Frontal cortex (tissue), 4 donors: ENCODE data around the gene ZNF148. TPM values are rescaled to one million over a fixed set of nuclear protein-coding genes. Genes with fewer than 3 reads are reported as not detected.

Source experiments
- DNase-seq, 2 donors: peaks; one replicate each; pipeline ENCODE4 v3.0.0; 2012; ENCODE audit warnings: low spot score in 2 of 2
- FAIRE-seq: peaks from 2 replicates; lab custom pipeline; 2012; peaks lifted over from hg19 to GRCh38; lab: Jason Lieb, UNC
- total RNA-seq: library from RNA; depleted of rRNA; stranded (reverse); fragments of >200 nt; gene quantifications from one replicate; pipeline ENCODE4 v1.2.3, GENCODE V29; 2014
- donor health status: control.
- donor health status: control.
- donor health status: control.

Gene ZNF148
- total RNA-seq, 1 donor from 2014 or later = 106 TPM

DNA sequence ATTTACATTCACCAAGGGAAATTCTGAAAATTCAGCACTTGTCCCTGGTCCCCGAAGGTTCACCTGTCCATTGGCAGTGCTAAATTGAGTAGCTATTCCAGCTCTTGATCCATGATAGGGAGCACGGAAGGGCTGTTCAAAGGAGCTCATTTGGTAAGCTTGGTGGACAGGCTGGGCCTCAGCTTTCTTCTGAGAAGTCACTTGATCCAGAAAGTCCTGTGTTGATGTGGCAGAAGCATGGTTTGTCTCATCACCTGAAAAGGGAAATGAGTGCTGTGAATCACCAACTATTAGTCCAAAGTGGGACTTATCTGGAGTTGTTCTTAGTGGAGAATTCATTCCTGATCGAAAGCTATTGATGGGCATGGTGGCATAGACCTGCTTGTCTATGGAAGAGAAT is 142.7 kb downstream of the ZNF148 start:
- FAIRE-seq (no peak), DNase-seq (no peak)

DNA sequence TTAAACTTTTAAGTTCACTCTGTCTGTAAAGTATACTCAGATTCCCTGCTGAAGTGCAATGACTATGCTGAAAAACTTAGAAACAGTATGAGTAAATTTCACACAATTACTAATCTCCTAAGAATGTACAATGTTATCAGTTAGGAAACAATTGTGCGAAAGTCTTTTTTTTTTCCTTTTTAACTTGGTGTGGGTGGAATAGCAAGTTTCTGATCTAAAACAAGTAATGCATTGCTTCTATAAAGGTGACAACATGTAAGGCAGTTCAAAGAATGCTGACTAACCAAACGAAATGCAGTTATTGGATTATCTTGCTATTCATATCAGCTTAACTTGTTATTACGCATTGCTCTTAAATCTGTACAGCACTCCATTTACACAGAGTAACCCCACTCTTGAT is 143.2 kb downstream of the ZNF148 start:
- FAIRE-seq = no peak
- no peak for DNase-seq

DNA sequence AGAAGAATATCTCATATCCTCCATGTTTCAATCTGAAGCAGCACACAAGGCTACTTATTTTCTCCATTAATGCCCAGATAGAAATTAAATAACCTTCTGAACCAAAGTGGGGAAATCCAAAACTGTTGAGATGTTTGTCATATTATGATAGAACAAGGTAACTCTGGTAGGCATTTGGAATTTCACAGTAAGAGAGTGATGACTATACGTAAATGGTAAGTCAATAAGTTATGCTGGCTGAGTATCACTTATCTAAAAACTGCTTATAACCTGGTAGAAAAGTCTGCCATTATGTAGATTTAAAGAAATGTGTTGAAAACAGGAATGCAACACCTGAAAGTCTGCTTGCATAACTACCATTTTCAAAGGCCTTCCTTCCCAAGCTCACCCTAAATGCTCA is 145.4 kb downstream of the ZNF148 start:
- FAIRE-seq (no peak), DNase-seq (no peak)

DNA sequence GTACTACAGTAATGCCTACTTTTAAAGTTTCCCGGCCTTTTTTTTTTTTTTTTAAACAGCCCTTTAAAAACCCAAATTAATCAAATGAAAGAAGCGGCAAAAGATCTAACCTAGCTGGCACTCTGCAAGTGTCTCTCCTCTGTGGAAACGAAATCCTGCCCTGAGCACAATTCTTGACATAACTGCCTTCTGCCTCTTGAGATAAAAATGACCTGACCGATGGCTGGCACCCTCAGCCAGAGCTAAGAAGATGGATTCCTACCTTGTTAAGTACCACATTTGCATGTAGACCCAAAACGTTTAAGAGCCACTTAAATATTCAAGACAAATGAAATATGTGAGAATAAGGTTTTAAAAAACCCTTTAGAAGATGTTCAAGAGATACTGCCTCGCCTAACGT is 146.0 kb downstream of the ZNF148 start:
- DNase-seq = no peak
- FAIRE-seq = no peak

DNA sequence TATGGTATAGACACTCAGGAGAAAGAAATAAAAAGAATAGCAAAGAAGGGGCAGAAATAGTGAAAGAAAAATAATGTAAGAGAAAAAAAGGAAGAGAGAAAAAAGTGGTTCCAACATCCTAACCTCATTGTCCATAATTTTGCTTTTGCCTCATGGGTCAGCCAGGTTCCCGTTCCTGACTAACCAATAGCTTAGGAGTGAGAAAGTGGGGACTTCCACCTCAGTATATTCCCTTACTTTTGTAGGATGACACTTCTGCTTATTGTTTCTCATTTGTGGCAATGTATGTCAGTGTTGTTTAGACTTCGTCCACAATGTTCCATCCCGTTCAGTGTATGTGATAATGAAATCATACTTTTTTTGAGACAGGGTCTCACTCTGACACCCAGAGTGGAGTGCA is 153.3 kb downstream of the ZNF148 start:
- FAIRE-seq = no peak
- DNase-seq = no peak

DNA sequence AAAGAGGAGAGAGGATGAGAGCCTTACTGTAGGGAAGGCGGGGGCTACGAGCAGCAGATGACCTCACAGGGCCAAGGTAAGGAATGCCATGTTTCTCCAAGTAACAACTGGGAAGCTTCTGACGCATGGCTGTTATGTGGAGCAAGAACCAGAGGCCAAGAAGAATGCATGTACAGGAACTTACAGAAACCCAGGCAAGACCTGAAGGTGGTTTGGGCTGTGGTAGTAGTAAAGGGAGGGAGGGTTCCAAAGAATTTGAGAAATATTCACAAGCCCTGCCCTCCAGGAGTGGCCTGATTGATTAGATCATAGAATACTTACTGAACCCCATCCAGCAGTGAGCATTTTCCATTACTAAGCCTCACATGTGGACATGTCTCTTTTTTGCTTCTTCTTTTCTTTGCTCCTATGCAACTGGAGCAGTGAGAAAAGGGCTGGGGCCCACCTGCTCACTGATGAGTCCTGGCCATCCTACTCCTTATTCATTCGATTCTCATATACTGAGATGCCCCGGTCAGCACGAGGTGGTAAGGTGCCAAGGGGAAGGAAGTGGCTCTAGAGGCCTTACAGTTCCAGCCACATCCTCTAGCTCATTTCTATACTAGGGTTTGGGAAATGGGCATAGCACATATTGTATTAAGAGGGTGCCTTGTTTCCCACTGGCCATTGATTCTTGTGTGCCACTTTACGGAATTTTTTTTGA is 154.2 kb downstream of the ZNF148 start:
- no peak for FAIRE-seq
- no peak for DNase-seq

DNA sequence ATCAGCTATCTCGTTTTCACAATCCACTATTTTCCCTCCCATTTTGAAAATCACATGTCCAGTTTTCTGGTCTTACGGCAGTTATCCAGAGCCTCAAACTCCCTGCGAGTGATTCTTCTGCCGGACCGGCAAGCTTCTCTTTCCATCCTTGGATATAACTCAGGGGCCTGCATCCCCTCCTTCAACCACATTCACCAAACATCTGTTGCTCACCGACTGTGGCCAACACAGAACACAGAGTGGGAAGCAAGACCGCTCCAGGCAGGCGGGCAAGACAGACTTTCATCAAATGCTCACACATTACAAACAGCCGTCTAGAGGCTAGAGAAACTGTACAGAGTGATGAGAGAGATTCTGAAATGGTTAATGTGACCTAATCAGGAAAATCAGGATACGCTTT is 154.9 kb downstream of the ZNF148 start:
- no peak for DNase-seq
- no peak for FAIRE-seq

DNA sequence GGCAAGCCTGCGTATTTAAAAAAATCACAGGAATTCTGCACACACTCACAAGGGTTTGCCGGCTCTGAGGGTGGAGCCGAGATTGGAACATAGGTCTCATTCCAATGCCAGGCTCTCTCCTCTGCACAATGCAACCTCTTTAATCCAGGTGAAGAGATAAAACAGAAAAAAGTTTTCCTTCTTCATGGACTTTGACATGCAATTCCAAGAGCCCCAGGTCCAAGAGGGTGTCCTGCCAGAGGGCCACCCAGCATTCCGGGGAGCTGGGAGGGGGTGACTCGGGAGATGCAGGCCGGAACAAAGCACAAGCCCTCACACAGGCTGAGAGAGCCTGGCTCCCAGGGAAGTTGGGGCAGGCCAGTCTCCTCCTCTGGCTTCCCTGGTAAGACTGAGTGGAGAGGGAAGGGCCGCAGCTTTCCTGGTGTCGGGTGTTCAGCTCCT is 155.8 kb downstream of the ZNF148 start:
- no peak for DNase-seq
- no peak for FAIRE-seq

DNA sequence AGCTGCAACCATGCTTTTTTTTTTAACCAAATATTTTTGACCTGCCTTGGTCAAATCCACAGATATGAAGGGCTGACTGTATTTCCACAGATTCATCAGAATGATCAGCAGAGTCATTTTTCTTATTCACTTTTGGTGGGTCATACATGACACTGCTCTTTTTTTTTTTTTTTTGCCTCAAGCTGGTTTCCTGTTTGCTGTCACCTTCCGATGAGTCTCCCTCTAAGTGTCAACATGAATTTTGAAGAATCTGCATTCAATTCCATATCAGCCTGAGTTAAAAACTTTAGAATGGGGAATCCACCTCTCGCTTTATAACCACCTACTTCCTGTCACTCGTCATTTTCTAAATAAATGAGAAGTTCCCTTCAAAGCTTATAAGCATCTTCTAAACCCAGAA is 160.4 kb downstream of the ZNF148 start:
- FAIRE-seq (no peak), DNase-seq (no peak)

DNA sequence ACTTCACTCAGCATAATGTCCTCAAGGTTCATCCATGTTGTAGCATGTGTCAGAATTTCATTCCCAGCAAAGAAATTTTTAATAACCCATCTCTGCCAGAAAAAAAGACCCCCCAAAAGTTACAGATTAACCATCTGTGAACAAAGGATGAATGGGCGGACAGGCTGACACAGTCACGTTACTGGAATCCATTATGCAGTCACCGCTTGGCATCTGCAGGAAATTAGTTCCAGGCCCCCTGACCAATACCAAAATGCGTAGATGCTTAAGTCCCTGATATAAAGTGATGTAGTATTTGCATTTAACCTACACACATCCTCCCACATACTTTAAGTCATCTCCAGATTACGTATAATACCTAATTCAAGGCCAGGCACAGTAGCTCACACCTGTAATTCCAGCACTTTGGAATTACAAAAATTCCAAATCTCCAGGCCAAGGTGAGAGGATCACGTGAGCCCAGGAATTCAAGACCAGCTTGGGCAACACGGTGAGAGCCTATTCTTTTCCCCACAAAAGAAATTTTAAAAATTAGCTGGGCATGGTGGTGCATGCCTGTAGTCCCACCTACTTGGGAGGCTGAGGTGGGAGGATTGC is 161.1 kb downstream of the ZNF148 start:
- DNase-seq (no peak), FAIRE-seq (no peak)

DNA sequence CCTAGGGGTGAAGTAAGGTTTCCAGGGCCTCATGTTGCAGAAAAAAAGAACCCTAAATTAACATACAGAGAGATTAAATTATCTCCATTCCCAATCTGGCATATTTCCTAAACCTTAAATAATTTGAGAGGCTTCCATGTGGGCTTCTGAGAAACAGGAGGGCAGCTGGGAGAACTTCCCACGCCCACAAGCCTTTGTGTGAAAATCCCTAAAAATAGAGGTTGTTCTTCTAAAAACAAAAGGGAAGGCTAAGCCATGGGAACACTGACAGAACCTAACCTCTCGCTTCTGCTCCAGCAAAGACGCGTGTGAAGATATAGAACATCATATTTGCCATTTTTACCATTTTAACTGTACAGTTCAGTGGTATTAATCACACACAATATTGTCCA is 161.8 kb downstream of the ZNF148 start:
- FAIRE-seq (no peak), DNase-seq (no peak)

DNA sequence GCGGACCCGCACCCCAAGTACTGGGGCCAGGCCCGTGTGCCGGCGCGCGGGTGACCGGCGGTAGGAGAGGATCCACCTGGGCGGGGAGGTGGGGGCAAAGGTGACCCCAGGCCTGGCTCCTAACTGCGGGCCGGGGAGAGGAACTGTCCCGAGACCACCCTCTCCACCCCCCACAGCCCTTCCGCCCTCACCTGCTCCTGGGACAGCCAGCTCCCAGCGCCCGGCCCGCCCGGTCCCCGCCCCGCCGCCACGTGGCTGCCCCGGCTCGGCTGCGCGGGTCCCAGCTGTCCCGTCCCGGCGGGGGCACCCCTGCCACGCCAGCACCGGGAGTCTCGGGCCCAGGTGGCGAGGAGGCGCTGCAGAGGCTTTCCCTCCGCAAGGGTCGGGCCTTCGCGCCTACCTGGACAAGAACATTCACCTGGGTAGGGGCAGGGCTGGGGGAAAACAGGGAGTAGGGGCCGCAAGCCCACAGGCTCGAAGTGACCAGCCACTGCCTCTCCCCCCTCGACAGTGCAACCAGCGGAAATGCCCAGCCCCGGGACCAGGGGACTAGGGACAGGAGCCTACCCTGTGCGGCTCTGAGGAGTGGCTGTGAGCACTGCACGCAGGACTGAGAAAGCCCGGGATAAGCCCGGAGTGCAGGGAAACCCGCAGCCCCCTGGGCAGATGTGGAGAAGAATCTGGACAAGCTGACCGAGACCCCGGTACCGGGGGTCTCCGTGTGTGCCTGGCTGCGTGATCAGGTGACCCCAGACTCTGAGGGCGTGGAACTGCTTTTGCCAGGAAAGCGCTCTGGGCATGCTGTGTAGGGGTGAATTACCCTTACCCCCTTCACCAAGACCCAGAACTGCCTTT is 162.4 kb downstream of the ZNF148 start, which contains the start of gene SLC12A8:
Gene SLC12A8, minus strand, starts transcription at position 240 of the 855 bp plus-strand sequence. CDS start 1,399 bp downstream, outside the sequence.
- no peak for DNase-seq

DNA sequence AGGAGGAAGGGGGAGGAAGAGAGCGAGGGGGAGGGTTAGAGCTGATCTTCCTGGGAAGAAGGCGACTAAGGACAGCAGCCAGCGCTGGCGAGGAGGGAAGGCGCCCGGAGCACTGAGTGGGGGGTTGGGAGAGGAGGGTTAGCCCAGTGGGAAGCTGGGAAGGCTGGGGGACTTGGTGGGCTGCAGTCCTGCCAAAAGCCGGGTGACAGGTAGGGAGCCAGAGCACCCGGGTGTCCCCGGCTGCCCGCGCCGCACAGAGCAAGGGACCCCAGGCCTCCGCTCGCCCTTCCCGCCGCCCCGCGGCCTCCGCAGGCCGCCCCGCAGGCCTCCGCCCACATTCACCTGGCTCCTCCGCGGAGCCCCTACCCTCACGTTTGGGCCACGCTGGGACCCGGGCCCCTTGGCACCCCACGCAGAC is 163.0 kb downstream of the ZNF148 start:
- no peak for DNase-seq
- FAIRE-seq = no peak

More for the DNA sequence above, 162.4 kb downstream of the ZNF148 start, which contains the start of gene SLC12A8:
- no peak for FAIRE-seq

DNA sequence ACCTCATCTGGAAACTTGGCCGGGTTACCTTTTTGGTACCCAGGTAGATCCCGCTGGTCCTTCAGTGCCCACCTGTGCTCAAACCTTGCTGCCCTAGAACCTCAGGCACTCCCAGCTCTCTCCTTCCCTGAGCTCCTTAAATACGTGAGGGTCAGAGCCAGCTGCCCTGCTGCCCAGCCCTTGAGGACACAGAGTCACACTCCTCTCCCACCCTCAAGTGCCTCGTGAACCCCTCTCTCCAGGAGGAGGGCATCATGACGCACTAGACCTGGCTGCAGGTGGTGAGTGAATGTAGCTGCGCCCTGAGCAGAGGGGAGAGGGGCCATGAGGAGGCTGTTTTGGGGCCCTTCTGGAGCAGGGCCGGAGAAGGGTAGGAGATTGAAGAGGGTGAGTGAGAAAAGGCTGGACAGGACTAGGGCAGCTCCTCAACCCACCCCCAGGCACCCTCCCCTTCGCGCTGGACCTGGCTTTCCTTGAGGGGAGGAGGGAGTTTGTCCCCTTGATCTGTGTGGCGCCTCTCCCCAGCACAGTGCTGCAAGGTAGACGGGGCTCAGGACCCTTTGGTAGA is 163.5 kb downstream of the ZNF148 start:
- no peak for DNase-seq
- no peak for FAIRE-seq

DNA sequence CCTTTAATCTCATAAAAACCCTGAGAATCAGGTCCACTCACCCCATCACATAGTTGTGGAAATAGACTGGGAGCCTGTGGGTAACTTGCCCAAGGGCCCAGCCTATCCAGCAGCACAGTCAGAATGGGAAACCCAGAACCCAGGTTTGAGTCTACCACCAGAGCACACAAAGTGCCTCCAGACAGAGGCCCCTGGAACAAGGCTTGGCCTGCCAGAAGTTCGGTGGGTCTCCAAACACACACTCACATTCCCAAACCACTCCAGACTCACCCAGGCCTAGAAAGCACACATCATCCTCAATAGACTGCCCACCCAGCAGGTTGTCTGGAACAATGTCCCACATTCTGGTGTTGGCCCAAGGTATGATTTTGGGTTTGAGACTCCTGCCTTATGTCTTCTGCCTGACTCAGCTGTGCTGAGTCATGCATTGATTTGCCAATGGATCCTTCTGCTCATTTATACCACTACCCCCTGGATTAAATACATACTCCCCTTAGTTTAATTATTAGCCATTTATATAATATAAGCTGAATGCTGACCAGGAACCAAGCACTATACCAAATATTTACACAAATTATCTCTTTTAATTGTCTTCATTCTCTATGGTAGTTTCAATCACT is 167.1 kb downstream of the ZNF148 start:
- DNase-seq = no peak
- no peak for FAIRE-seq

DNA sequence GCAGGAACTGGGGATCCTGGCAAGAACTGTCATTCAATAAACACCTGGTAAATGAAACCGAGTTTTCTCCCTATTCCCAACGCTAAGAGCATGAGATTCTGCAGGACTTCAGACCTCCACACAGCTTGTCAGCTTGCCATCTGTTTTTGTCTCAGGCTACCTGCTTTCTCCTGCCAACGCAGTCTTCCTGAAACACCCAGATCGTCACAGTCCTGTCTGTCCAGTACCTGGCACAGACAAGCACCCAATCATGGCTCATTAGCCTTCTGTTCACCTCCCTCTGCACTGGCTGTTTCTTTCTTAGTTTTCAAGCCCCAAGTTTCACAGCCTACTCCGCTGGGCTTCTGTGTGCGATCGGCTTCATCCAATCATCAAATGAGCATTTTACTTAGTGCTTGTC is 167.6 kb downstream of the ZNF148 start:
- no peak for DNase-seq
- no peak for FAIRE-seq

DNA sequence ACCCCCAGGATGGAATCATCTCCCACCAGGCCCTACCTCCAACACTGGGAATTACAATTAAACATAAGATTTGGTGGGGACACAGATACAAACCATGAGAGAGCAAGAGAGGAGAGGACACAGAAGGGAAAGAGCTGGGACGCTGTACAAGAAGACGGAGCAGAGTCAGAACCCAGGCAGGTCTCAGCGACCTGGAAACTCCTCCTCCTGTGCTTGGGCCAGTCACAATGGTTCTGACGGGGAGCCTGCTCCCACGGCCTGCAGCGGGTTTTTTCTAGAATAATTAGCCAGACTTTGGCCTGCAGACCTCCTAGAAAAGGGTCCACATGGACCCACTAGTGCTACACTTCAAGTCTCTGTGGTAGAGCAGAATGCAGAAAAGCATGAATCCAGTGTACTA is 168.2 kb downstream of the ZNF148 start:
- DNase-seq (no peak), FAIRE-seq (no peak)

DNA sequence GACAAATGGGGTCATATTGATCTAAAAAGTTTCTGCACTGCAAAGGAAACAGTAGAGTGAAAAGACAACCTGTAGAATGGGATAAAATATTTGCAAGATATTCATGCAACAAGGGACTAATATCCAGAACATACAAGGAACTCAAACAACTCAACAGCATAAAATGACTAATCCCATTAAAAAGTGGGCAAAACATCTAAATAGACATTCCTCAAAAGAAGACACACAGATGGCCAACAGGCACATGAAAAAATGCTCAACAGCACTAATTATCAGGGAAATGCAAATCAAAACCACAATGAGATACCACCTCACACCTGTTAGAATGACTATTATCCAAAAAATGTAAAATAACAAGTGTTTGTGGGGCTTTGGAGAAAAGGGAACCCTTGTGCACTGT is 171.4 kb downstream of the ZNF148 start:
- FAIRE-seq (no peak), DNase-seq (no peak)

DNA sequence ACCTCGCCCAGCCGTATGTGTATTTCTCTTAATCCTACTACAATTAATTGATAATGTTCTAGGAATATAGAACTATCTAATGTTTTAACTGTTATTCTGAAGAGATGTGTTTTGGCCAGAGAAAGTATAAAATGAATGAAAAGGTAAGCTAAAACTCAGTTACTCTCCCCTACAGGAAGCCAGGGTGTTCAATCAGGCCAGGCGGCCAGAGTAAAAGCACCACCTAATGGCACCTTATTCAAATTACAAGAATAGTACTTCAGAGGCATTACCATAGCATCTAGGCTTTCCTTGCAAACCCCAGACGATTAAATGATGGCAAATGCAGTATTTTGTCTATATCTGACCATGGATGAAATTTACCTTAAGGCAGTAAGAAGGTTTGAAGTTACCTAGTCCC is 172.9 kb downstream of the ZNF148 start:
- FAIRE-seq = no peak
- no peak for DNase-seq

DNA sequence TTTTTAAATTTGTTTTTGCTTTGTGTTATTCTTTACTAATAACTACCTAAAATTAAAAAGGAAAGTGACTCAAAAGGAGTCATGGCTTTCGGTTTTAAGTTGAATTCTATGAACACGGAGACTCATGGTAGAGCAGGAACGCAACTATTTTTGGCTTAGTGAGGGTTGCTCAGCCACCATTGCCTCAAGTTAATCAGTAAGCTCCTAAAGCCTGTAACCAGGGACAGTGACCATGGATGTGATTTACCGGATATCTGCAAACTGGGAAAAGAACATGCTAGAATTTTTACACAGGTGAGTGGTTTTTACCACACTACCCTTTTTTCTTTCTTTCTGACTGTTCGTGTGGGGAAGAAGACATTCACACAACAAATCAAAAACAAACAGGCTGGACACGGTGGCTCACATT is 174.4 kb downstream of the ZNF148 start:
- no peak for DNase-seq
- no peak for FAIRE-seq
